HG03280 (cell line): Measurements from ENCODE around the gene CXCR3.
A peak's percentile ranks its signal among the peaks of the same experiment; 100 is the strongest.

Source experiments
- ATAC-seq: cut with Tn5 transposase; IDR thresholded peaks from one replicate; pipeline ENCODE4 v1.9.1; 2021; ENCODE audit warnings: mild to moderate bottlenecking, moderate library complexity; ENCODE audit not compliant: unreplicated experiment

CXCR3 gene

GRCh38 chrX:71637848-71638247, 19.5 kb upstream of the CXCR3 start:
- no peak for ATAC-seq

DNA sequence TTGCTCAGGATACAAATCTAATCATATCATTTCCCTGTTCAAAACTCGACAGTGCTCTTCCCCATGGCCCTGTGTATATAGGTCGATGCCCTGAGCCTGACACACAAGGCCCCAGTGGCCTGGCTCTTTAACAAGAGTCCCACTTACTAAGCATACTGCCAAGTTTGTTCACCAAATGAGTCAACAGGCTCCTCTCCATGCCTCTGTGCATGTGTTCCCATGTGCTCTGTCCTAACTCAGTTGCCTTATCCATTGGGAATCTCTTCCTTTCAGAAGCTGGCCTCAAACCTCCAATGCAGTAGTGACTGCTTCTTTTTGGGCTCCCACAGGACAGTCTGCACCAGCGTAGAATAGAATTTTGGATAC, 18.9 kb upstream of the CXCR3 start:
- ATAC-seq = no peak

DNA sequence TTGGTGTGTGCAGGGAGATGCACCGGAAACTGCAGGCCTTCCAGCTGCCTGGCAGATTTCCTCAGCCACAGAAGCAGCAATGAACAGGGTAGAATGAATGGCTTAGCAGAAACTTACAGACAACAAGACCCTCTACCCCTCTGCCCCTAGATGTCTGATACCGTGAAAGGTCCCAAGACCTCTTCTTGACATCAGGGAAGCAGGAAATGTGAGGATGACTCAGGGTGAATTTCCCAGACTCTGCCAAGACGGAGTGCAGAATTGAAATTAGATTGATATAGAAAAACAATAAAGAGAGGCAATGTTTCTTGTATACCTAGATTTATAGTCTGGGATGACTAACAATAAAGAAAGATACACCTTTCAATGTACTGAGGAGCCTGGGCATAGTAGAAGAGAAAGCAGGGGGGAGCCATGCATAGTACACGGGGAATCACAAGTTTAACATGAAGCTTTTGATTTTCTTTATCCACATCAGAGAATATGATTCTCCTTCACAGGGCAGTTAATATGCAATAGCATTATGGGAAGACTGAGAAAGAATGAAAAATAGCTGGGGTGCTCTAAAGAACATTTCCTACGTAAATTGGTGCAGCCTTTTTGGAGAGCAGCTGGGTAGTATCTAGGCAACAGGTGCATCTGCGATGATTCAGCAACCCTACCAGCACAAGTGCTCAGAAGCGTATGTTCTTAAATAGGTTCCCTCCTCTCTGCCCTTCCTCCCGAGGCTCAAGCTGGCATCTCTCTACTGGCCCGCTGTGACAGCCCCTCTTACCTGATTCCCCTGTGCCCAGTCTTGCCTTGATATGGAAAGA, 18.3 kb upstream of the CXCR3 start:
- ATAC-seq = no peak

GRCh38 chrX:71634366-71634765, 16.1 kb upstream of the CXCR3 start:
- ATAC-seq = no peak

DNA sequence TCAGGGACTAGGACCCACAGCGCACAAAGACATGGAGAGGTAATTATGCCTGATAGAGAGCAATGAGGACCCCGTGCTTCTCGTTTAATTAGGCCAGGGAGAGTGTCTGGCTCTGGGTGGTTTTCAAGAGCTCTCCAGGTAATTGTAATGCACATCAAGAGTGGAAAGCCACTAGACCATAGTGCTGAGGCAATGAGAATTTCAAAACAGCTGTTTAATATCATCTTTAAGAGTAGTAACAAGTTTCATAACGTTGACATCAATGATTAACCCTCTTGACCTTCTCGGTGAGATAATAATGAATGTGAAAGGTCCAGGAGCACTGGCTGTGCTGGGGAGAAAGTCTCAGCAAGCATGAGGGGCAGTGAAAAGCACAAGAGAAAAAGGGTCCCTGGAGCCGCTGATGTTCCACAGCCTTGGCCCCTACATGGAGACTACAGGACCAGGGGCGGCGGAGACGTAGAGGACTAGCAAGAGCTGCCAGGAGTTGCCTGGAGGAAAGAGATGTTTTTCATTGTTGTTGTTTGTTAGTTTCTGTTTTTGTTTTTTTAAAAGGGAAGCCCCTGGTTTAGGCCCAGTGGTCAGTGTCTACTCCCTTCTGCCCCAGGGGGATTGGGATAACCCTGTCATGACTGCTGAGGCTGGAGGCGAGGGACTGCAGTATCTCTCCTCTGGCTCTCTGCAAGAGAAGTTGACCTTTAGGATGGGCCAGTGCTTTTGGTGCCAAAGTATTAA, 14.8 kb upstream of the CXCR3 start:
- ATAC-seq = no peak

DNA sequence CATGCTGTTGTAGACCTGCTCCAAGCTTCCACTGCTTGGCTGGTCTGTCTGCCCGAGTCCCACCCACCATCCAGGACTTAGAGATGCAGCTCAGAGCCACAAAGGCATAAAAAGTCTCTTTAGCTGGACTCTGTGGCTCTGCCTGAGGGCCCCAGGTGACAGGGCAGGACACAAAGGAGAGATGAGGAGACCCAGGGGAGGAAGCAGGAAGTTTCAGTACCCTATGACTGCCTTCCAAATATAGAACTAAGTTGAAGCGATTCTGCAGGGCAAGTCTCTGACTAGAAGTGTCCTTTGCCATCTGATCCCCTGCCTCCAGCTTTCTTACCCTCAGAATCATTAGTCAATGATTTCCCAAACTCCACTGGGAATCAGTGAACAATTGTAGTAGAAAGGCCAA, 11.2 kb upstream of the CXCR3 start:
- ATAC-seq = no peak

DNA sequence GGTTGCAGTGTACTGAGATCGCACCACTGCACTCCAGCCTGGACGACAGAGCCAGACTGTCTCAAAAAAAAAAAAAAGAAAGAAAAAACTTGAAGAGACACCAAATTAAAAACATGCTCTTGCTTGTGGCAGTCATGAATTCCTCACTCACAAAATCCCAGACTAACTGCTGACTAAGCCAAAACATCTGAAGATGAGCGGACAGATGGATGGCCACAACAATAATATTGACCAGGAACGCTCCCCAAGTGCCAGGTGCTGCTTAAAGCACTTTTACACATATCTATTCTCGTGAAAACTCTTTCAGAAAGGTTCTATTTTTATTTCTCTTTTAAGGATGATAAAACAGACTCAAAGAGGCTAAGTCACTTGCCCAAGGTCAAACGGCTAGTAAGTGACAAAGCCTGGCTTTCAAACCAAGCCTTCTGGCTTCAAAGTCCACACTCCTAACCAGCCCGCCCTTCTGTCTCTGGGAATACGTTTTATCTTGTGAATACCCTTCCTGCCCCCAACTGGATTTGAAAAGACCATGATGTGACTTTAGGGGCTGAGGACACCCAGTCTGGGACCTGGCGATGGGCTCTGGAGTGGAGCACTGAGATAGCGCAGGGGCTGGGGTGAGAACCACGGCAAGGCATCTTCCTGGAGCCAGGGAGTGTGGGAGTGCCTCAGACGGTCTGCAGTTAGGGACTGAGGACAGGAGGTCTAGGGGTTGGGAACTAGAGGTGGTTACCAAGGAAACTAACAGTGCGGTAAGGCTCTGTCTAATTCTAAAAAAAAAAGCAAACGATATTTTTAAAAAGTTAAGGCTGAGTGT, 9.5 kb upstream of the CXCR3 start:
- ATAC-seq = no peak

GRCh38 chrX:71626576-71626975, 8.3 kb upstream of the CXCR3 start:
- no peak for ATAC-seq

DNA sequence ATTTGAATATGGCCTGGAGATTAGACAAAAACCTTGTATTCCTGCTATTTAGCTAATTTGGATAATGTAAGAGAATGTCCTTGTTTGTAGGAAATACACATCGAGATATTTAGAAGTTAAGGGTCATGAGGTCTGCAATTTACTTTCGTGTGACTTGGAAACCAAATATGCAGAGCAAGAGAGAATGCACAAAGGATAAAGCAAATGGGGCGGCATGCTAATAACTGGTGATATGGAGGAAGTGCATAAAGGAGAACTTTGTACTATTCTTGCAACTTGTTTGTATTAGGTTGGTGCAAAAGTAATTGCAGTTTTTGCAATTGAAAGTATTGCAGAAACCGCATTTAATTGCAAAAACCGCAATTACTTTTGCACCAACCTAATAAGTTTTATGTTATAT, 7.2 kb upstream of the CXCR3 start:
- ATAC-seq = no peak

DNA sequence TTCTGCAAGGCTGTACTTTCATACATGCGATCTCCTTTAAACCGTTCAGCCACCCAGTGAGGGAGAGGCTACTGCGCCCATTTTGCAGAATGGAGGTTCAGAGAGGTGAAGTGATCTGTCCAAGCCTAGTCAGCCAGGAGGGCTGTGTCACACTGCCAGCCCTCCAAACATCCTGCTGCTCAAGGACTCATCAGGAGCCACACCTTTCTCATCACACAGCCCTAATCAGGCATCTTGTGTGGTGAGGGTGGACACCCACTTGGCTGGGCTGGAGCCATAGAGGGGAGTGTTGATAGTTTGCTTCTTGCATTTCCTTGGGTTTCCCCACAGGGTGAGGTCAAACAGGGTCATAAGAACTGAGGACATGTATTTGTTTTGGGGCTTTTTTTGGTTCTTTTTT, 5.4 kb upstream of the CXCR3 start:
- no peak for ATAC-seq

- peak; percentile 50 for ATAC-seq
Measured at GRCh38 chrX:71622576-71623450, 4.5 kb upstream of the CXCR3 start.

- ATAC-seq = no peak
Measured at GRCh38 chrX:71622032-71622575, 3.8 kb upstream of the CXCR3 start.

GRCh38 chrX:71621603-71622002, 3.3 kb upstream of the CXCR3 start:
- no peak for ATAC-seq

GRCh38 chrX:71619986-71620385, 1.7 kb upstream of the CXCR3 start:
- ATAC-seq = no peak

GRCh38 chrX:71619193-71619592, 882 bp upstream of the CXCR3 start:
- no peak for ATAC-seq

GRCh38 chrX:71618787-71619186, 476 bp upstream of the CXCR3 start:
- ATAC-seq = no peak

DNA sequence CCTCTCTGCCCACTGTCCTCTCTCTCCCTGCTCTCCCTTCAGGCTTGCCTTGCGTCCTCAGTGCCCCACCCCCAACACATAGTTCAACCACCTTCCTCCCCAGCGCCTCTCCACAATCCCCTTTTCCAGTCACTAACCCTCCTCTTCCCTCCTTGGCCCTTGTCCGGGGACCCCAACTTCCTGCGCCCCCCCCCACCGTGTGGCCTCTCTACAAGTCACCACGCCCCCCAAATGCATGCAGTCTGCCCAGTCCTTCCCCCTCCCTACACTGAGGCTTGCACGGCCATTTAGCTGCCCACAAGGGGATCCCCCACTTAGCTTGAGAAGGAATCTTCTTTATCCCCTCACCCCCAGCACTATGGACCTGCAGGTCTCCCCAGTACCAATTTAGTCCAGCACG, 569 bp downstream of the CXCR3 start:
- no peak for ATAC-seq

DNA sequence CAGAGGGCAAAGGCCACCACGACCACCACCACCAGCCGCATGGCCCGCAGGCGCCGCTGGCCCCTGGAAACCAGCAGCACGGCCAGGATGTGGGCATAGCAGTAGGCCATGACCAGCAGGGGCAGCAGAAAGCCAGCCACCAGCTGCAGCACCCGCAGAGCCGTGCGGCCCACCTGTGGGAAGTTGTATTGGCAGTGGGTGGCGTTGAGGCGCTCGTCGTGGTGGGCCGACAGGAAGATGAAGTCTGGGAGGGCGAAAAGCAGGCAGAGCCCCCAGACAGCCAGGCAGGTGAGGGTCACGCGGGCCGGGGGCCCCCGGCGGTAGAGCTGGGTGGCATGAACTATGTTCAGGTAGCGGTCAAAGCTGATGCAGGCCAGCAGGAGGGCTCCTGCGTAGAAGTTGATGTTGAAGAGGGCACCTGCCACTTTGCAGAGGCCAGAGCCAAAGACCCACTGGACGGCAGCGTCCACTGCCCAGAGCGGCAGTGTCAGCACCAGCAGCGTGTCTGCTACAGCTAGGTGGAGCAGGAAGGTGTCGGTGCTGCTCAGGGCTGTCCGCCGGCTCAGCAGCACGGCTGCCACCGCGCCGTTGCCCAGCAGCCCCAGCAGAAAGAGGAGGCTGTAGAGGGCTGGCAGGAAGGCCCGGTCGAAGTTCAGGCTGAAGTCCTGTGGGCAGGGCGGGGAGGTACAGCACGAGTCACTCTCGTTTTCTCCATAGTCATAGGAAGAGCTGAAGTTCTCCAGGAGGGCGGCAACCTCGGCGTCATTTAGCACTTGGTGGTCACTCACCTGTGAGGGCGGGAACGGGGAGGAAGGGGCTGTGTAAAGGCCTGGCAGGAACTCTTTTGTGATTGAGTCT, 1.4 kb downstream of the CXCR3 start:
- no peak for ATAC-seq

GRCh38 chrX:71615954-71616353, 2.4 kb downstream of the CXCR3 start:
- no peak for ATAC-seq
